Panc1 (cell line): ENCODE results near the gene HELZ2. TPM values are rescaled to one million over a fixed set of nuclear protein-coding genes. Genes with fewer than 3 reads are reported as not detected.

ENCODE experiments used
- ATAC-seq: fragments of 200-7000 bp; cut with Tn5 transposase; 2 replicates; pipeline ENCODE4 v1.9.1; 2020; ENCODE audit warnings: mild to moderate bottlenecking, moderate library complexity
- BruUV-seq: library from RNA; stranded (reverse); fragments of 400-500 nt; replicated peaks from 2 replicates; lab custom pipeline; 2021; lab: Mats Ljungman, UMichigan
- CTCF ChIA-PET: fragments of 300-600 bp; sonication (Branson Sonifier 250); formaldehyde crosslinking; loops from one replicate; lab custom pipeline; 2022; ENCODE audit warnings: antibody characterized with exemption; lab: Charles Lee
- POLR2A ChIA-PET: fragments of 300-600 bp; sonication (Branson Sonifier 250); formaldehyde crosslinking; loops from one replicate; lab custom pipeline; 2022; ENCODE audit warnings: antibody characterized with exemption; lab: Charles Lee
- DNase-seq: peaks from one replicate; pipeline ENCODE4 v3.0.0-alpha.2; 2010; ENCODE audit warnings: low read depth, low spot score
- H3K27ac ChIP-seq: 2 replicates; pipeline ENCODE4 v1.5.1; 2011; ENCODE audit warnings: mild to moderate bottlenecking, low read length, inconsistent platforms
- H3K27me3 ChIP-seq: fragments of 200-500 bp; sonication (Bioruptor generic); 2 replicates; pipeline ENCODE4 v1.6.0; 2014; ENCODE audit warnings: low read length, inconsistent platforms; ENCODE audit not compliant: control insufficient read depth, insufficient read depth
- H3K36me3 ChIP-seq: fragments of 200-500 bp; sonication (Bioruptor generic); 2 replicates; pipeline ENCODE4 v1.5.1; 2014; ENCODE audit warnings: inconsistent platforms, mild to moderate bottlenecking, low read length, moderate library complexity; ENCODE audit not compliant: control insufficient read depth, insufficient read depth
- H3K4me1 ChIP-seq: 2 replicates; pipeline ENCODE4 v1.5.1; 2011; ENCODE audit warnings: inconsistent platforms, mild to moderate bottlenecking, low read length, moderate library complexity; ENCODE audit not compliant: control insufficient read depth, insufficient read depth
- H3K4me3 ChIP-seq, 2 experiments: 2 replicates each; pipeline ENCODE4 v1.5.1; 2011 to 2012; ENCODE audit warnings: low read depth in 2 of 2, low read length in 2 of 2, mild to moderate bottlenecking in 2 of 2, inconsistent platforms in 1 of 2, moderate library complexity in 1 of 2
- H3K9me3 ChIP-seq: fragments of 200-500 bp; sonication (Bioruptor generic); 2 replicates; pipeline ENCODE4 v1.5.1; 2014; ENCODE audit warnings: low read depth, mild to moderate bottlenecking, inconsistent platforms, low read length, moderate library complexity; ENCODE audit not compliant: control insufficient read depth, insufficient read depth
- CTCF ChIP-seq: fragments of 450-650 bp; IDR thresholded peaks from 2 replicates; pipeline ENCODE4 v1.5.1; 2017; ENCODE audit warnings: mild to moderate bottlenecking
- POLR2AphosphoS5 ChIP-seq: IDR thresholded peaks from 2 replicates; pipeline ENCODE4 v1.6.1; 2012; ENCODE audit warnings: mild to moderate bottlenecking, low read depth, low read length, moderate library complexity
- REST ChIP-seq, 2 experiments: IDR thresholded peaks; 2 replicates each; pipeline ENCODE4 v1.6.1; 2011 to 2012; ENCODE audit warnings: low read depth in 2 of 2, control low read depth in 1 of 2, low read length in 1 of 2, mild to moderate bottlenecking in 1 of 2, moderate library complexity in 1 of 2; ENCODE audit not compliant: insufficient read depth in 1 of 2
- SIN3A ChIP-seq: IDR thresholded peaks from 2 replicates; pipeline ENCODE4 v1.6.1; 2012; ENCODE audit warnings: low read depth, mild to moderate bottlenecking, low read length, moderate library complexity, borderline replicate concordance; ENCODE audit not compliant: insufficient read depth
- TCF7L2 ChIP-seq: IDR thresholded peaks from 2 replicates; pipeline ENCODE4 v1.6.1; 2011; ENCODE audit warnings: mild to moderate bottlenecking, low read depth, low read length, inconsistent platforms
- in situ Hi-C: cut with HindIII; loops from 2 replicates; pipeline ENCODE4 v1.10.0; 2016; ENCODE audit warnings: low sequenced_read_pairs, low pct_unique_long_range_greater_than_20kb
- intact Hi-C: fragments of 100-400 bp; cut with micrococcal nuclease; formaldehyde crosslinking; loops from one replicate; pipeline ENCODE4 v1.10.0; 2022; ENCODE audit not compliant: unreplicated experiment
- total RNA-seq: library from RNA; stranded (reverse); gene quantifications from one replicate; pipeline ENCODE4 v1.2.1, GENCODE V29; 2021; ENCODE audit not compliant: unreplicated experiment

Gene HELZ2
- total RNA-seq, 1 experiment from 2014 or later = 41.5 TPM

- ATAC-seq = no peak
- TF ChIP-seq SIN3A (no peak), CTCF (no peak), REST (IDR thresholded peaks at IDR 0.05; ENCODE audit: insufficient read depth in 1 of 2, low read depth in 2 of 2, low read length in 1 of 2) (no peak), TCF7L2 (no peak), POLR2AphosphoS5 (no peak)
- DNase-seq = no peak
- BruUV-seq = no TSS peak
- Histone ChIP-seq H3K36me3 (no peaks in the 10 kb centered on the region), H3K27me3 (no peaks in the 10 kb centered on the region), H3K9me3 (no peaks in the 10 kb centered on the region), H3K4me1 (no peaks in the 10 kb centered on the region), H3K27ac (no peak overlapping the region), H3K4me3 (no peak overlapping the region)
- in situ Hi-C loops = no loop called here
- intact Hi-C loops = no loop called here
- ChIA-PET CTCF (no interaction called here), POLR2A (no interaction called here)
Observed at GRCh38 chr20:63612276-63612931, 38.4 kb upstream of the HELZ2 start.

- intact Hi-C loops = no loop called here
- ATAC-seq = no peak
Observed at GRCh38 chr20:63611646-63612045, 37.6 kb upstream of the HELZ2 start.

More at GRCh38 chr20:63611646-63612045, 37.6 kb upstream of the HELZ2 start:
- ChIA-PET POLR2A (no interaction called here), CTCF (no interaction called here)
- Histone ChIP-seq H3K27ac (no peak overlapping the region), H3K4me1 (no peaks in the 10 kb centered on the region), H3K36me3 (no peaks in the 10 kb centered on the region), H3K4me3 (no peak overlapping the region), H3K27me3 (no peaks in the 10 kb centered on the region), H3K9me3 (no peaks in the 10 kb centered on the region)
- BruUV-seq = no TSS peak
- in situ Hi-C loops = no loop called here
- no peak for DNase-seq
- no peak for TF ChIP-seq CTCF
- no peak for TF ChIP-seq POLR2AphosphoS5
- no peak for TF ChIP-seq SIN3A
- TF ChIP-seq TCF7L2 = no peak
- TF ChIP-seq REST (IDR thresholded peaks at IDR 0.05; ENCODE audit: insufficient read depth in 1 of 2, low read depth in 2 of 2, low read length in 1 of 2) = no peak
